ENCODE data around the gene CAPN5.

- no peak for TF ChIP-seq FOXP4 (CRISPR knock-in tag; IDR thresholded peaks at IDR 0.05)
- TF ChIP-seq, protein P1, sequence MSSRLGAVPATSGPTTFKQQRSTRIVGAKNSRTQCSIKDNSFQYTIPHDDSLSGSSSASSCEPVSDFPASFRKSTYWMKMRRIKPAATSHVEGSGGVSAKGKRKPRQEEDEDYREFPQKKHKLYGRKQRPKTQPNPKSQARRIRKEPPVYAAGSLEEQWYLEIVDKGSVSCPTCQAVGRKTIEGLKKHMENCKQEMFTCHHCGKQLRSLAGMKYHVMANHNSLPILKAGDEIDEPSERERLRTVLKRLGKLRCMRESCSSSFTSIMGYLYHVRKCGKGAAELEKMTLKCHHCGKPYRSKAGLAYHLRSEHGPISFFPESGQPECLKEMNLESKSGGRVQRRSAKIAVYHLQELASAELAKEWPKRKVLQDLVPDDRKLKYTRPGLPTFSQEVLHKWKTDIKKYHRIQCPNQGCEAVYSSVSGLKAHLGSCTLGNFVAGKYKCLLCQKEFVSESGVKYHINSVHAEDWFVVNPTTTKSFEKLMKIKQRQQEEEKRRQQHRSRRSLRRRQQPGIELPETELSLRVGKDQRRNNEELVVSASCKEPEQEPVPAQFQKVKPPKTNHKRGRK (CRISPR knock-in tag; IDR thresholded peaks at IDR 0.05; ENCODE audit: borderline replicate concordance), result no peak
- no peak for TF ChIP-seq ZBTB21 (CRISPR knock-in tag; IDR thresholded peaks at IDR 0.05; ENCODE audit: borderline replicate concordance)
- TF ChIP-seq FOXJ3 (CRISPR knock-in tag; IDR thresholded peaks at IDR 0.05; ENCODE audit: borderline replicate concordance), result no peak
- no peak for TF ChIP-seq RORB (CRISPR knock-in tag; IDR thresholded peaks at IDR 0.05)
- no peak for TF ChIP-seq SP1 (CRISPR knock-in tag; conservative IDR thresholded peaks at IDR 0.05)
- no peak for TF ChIP-seq CREB1 (CRISPR knock-in tag; IDR thresholded peaks at IDR 0.05)
- TF ChIP-seq NFYB (CRISPR knock-in tag; conservative IDR thresholded peaks at IDR 0.05; ENCODE audit: low read depth), result no peak
- TF ChIP-seq CTCF (IDR thresholded peaks at IDR 0.05), result no peak
- no peak for TF ChIP-seq NR2C2 (CRISPR knock-in tag; IDR thresholded peaks at IDR 0.05)
- TF ChIP-seq, protein P2, sequence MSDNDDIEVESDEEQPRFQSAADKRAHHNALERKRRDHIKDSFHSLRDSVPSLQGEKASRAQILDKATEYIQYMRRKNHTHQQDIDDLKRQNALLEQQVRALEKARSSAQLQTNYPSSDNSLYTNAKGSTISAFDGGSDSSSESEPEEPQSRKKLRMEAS (CRISPR knock-in tag; IDR thresholded peaks at IDR 0.05), result no peak
- TF ChIP-seq NFATC4 (CRISPR knock-in tag; IDR thresholded peaks at IDR 0.05), result no peak
- TF ChIP-seq KAT7 (CRISPR knock-in tag; IDR thresholded peaks at IDR 0.05; ENCODE audit: borderline replicate concordance), result no peak
- TF ChIP-seq TP53 (CRISPR knock-in tag; IDR thresholded peaks at IDR 0.05), result no peak
These were observed 96.5 kb downstream of the CAPN5 start for GRCh38 chr11:77163271-77163670.
